Activated naive CD8-positive, alpha-beta T cell treated with anti-CD3 and anti-CD28 coated beads, Interleukin-2, amount 50 U/mL, for 16 hours (primary cell): Measurements from ENCODE around the gene UQCR10.
"Not testable (repeated sequence)": the region's sequence is repeated elsewhere in the genome, so short reads cannot be mapped to it uniquely, and the experiment has no call there.

Source experiments
- DNase-seq: peaks from one replicate; pipeline ENCODE4 v3.0.0-alpha.2; 2020; ENCODE audit warnings: low read depth, low spot score

UQCR10 gene

DNA sequence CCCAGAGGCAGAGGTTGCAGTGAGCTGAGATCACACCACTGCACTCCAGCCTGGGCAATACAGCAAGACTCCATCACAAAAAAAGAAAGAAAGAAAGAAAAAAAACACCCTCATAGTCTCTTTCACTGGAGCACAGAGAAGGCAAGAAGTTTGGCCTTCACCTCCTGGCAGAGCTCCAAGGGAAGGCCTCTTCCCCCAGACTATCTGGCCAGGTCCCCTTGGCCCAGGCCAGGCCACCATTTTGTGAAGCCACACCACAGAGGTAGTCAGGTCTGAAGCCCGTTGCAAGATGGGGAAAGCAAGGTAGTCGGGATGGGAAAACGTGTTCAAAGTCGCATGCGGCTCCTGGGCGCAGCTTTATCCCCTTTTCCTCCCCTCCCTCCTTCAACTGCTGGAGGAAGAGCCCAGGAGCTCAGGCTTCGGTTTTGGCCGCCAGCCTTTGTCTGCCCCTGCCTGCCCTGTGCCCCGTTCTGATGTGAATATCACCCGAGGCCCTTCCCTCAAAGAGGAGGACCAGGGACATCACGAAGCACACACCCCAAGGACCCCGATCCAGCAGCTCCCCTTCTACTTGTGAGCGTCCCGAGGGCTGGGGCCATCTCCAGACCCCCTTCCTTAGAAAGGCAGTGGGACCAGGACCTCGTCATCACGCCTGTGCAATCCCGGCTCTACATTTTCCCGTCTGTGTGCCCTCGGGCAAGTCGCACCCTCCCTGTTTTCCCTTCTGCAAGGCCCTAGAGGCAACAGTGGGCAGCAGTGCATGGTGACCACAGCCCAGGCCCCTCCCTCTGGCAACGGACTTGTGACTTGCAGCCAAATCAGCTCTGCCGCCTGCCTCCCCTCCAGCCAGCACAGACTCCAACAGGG is 29.7 kb upstream of the UQCR10 start:
- no peak for DNase-seq

DNA sequence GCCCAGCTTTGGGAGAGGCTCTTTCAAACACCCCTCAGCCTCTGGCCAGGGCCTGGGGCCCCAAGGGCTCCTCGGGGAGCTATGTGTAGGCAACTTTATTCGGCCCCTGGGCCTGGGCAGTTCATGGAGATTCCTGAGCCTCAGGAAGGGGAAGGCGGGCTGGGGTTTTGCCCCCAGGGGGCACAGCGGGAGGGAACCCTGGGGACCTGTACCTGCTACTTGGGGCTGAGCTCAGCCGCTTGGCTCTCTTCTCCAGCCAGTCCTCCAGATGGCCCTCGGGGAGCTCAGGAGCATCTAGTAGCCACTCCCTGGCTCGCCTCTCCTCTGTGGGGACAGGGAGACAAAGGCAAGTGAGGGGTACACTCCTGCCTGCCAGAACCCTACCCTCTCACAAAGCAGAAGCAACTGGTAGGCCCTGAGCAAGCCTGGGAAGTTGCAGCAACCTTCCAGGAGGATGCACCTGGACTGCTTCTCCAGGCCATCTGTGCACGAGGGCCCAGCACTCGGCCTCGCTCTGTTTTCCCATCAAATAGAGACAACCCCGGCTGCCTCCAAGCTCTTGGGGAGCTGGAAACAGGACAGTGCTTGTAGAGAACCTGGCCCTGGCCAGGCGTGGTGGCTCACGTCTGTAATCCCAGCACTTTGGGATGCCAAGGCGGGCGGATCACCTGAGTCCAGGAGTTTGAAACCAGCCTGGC is 28.9 kb upstream of the UQCR10 start:
- DNase-seq = no peak

DNA sequence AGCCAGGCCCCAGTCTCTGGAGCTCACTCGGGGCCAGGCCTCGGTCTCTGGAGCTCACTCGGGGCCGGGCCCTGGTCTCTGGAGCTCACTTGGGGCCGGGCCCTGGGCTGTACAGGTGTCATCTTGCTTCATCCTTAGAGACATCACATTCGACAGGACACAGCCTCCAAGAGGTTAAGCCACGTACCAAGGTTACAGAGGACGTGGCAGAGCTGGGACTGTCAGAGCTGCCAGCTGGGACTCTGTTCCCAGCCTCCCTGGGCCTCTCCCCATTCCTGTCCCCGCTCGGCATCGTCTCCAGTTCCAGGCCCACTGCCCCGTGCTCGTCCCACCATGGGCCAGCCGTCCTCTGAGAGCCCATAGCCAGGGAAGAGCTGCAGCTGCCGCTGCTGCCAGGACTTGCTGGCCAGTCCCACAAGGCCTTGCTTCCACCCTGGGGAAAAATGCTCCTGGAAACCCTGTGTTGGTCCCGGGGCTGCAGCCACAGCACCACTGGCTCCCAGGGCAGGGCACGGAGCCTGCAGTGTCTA is 27.8 kb upstream of the UQCR10 start:
- DNase-seq = no peak

DNA sequence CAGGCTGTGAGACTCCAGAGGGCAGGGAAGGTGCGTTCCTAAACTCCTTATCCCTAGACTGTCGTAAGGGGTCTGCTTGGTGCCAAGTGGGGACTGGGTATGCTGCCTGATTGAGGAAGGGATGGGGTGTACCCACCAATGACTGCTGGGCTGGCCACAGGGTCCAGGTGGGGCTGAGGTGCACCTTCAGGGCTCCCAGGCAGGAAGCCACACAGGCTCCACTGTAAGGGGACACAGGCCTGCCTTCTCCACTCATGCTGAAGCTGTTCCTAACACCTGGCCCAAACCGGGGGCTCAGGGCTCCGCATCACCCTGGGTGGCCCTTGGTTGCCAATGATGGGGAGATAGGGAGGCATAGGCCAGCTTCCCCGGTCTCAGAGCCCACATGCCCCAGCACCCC is 27.0 kb upstream of the UQCR10 start:
- no peak for DNase-seq

DNA sequence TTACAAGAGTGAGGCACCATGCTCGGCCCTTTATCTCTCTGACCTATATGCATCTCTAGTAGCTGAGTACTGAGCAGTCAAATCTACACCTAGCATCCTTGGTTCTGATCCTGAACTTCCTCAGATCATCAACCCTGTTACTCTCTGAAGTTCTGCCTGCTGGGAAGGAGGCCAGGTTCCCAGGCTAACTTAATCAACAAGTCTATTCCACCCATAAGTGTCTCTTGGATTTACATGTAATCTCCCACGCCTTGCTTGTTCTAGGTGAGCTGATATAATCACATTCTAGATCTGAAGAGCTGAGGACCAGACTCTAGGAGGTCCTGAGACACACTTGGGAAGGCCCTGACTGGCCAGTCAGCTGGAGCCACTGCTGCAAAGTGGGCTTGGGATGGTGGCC is 25.2 kb upstream of the UQCR10 start:
- DNase-seq = no peak

DNA sequence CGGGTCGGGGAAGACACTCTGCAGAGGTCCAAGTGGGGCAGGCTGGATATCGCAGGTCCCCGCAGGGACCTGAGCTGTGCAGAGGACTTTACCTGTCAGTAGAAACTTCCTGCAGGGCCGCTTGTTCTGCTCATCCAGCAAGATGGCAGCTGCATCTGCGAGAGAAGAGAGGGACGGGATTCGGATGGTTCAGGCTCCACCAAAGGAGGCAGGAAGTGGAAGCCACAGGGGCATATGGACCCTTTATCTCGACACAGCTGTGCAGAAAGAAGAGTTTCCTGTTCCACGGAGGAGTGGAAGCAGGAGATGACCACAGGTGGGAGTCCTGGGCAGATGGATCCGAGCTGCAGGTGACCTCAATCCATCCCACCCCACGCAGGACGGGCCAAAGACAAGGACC is 24.8 kb upstream of the UQCR10 start:
- DNase-seq = no peak

DNA sequence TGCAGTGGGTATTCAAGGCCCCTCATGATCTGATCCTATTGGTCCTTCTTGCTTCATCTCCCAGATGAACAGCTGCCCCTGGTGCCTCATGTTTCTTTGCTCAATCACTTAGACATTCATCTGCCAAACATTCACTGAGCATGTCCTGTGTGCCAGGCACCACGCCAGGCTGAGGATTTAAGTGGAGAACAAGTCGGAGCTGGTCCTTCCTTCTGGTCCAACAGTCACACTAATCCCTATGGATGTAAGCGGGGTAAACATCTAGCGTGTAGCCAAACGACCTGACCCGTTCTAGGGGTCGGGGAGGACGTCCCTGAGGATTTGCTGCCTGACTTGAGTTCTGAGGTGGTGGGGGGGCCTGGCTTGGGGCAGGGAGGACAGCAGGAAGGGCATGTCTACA is 22.3 kb upstream of the UQCR10 start:
- no peak for DNase-seq

DNA sequence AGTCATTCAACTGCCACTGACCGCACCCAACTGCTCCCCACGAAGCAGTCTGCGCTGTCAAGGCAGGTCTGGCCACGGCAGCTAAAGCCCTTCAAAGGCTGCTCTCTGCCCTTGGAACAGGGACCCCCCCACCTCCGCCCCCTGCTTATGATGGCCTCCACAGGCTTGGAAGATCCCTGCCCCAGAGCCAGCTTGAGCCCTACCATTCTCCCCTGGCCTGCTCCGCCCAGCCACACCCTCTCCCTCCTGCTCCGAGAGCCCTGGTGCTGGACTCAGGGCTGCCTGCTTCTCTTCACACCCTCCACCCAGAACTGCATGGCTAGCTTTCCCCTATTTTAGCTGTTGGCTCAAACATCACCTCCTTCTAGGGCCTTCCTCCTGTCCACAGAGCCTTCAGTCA is 19.3 kb upstream of the UQCR10 start:
- no peak for DNase-seq

DNA sequence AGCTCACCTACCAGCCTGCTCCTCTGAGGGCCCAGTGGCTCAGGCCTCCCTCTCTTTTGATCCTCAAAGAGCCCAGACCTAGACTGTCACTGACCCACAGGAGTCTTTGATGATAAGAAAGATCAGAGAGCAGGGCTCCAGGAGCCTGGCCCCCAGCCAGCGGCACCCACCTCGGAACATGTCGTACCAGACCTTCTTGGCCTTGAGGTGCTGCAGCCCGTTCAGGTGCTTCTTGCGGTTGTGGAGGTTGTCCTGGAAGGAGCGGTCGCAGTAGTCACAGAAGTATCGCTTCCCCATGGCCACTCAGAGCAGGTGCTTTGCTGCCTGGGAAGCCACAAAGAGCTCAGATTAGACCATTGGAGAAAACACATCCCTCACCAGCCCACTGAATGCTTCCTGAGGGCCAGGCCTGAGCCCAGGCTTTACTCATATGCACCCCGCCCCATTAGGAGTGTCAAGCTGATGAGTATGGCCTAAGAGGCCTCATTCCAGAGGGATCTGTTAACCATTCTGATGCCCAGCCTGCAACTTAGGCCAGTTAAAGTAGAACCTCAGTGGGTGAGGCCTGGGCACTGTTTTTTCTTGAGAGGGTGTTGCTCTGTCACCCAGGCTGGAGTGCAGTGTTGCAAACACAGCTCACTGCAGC is 18.8 kb upstream of the UQCR10 start:
- no peak for DNase-seq

DNA sequence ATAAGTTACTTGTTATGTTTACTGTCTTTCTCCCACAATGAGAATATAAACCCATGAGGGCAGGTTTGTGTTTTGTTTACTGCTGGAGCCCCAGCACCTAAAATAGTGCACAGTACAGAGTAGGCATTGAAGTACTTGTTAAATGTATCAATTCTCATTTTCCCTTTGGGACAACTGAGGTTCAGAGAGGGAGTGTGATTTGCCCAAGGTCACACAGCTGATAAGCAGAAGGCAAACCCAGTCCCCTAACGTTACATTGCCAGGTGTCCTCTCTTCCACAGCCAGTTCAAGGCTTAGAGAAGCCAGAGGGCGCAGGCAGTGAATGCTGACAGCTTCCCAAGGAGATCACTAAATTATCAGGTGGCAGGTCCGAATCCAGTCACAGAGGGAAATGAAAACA is 17.1 kb upstream of the UQCR10 start:
- DNase-seq = no peak

DNA sequence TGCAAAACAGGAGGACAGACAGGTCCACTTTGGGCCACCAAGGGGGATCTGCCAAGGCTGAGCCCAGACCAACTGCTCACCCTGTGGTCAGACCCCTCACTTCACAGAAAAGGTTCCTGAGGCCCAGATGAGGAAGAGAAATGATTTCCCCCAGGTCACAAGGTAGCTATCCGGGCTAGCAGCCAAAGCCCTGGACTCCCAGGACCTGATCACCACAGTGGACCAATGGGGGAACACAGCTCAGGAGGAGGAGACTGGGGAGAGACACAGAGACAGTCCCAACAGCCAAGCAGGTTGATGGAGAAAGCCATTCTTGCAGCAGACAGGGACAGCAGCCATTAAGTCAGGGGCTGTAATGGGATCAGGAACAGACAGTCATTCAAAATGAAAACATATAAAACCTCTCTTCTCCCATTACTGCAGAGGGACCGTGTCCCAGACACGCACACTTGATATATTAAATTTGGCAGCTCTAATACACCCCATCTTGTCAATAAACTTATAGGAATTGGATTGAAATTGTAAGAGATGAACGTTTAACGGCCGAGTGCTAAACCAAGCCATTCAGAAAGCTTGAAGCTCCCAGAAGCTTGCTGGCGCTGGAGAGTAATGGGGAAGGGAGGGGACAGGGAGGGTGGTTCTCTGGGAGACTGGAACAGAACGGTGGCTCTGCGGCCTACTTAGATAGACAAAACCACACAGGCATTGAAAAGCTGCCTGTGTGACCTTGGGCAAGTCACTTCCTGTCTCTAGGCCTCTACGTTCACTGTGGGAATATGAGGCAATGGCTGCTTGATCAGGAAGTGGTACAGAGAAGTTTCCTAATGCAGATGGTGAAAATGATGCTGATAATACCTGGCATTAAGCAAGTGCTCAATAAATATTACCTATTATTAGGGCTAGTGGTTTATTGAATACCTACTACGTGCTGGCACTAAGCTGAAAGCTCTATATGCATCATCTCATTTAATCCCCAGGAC is 16.3 kb upstream of the UQCR10 start:
- no peak for DNase-seq

DNA sequence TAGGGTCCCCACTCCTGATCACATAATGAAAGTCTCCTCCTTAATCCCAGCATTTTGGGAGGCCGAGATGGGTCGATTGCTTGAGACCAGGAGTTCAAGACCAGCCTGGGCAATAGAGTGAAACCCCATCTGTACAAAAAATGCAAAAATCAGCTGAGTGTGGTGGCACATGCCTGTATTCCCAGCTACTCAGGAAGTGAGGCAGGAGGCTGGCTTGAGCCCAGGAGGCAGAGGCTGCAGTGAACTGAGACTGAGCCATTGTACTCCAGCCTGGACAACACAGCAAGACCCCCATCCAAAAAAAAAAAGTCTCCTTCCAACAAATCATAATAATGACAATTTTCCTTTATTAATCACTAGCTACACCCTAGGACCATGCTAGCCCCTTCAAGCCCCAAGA is 15.5 kb upstream of the UQCR10 start:
- no peak for DNase-seq

DNA sequence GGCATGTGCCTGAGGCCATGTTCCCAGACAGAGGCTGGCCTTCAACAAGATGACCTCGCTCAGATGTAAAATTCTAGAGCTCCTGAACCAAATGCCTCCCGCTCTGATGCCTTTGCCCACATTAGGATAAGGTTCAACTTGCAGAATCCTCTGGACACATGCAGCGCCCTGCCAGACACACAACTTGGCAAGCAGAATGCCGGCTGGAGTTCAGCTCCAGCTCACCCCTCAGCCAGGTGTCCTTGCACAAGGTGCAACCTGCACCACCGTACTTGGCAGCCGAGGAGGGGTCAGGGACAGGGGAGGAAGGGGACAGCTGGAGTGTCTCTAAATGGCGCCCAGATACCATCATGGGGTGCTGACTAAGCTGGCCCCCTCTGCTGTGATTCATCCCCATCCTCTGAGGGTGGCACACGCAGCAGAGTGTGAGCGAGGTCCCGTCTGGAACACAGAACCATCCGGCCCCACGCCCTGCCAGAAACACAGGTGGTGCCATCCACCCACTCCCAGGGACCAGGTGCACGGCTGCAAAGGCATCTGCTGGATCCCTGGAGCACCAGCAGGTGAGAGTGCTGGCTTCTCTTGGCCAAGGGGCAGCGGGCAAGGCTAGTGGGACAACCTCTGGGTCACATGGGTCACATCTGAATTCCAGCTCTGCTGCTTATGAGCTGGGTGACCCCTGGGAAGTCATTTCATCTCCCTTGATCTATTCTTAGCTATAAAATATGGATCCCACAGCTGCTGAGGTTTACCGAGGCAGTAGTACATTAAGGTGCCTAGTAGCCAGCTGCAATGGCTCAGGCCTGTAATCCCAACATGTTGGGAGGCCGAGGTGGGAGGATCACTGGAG is 13.1 kb upstream of the UQCR10 start:
- no peak for DNase-seq

DNA sequence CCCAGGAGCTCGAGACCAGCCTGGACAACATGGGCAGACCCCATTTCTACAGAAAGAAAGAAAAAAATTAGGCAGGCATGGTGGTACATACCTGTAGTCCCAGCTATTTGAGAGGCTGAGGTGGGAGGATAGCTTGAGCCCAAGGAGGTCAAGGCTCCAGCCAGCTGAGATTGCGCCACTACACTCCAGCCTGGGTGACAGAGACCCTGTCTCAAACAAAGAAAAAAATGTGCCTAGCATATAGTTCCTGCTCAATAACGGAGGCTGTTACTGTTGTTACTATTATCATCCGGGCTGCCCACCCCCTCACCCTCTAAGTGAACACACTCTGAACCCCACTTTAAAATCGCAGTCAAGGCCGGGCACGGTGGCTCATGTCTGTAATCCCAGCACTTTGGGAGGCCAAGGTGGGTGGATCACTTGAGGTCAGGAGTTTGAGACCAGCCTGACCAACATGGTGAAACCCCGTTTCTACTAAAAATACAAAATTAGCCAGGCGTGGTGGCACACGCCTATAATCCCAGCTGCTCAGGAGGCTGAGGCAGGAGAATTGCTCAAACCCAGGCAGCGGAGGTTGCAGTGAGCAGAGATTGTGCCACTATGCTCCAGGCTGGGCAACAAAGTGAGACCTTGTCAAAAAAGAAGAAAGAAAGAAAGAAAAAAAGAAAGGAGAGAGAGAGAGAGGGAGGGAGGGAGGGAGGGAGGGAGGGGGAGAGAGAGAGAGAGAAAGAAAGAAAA is 12.3 kb upstream of the UQCR10 start:
- DNase-seq = not testable (repeated sequence)

DNA sequence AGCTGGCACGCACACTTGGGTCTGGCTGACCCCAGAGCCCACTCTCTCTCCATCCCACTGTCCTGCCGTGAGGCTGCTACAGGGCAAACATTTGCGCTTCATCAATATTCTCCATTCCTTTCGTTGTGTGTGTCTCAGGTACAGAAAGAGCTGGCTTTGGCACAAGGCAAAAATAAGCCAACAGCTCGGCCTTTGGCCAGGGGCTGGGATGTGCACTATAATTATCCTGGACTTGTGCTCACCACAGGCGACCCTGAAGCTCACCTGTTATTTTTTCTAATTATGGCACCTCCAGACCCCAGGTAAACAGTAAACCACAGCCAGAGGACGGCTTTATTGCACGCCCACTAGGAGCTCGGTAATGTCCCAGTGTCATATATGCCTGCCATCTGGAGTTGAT is 11.3 kb upstream of the UQCR10 start:
- DNase-seq = no peak

DNA sequence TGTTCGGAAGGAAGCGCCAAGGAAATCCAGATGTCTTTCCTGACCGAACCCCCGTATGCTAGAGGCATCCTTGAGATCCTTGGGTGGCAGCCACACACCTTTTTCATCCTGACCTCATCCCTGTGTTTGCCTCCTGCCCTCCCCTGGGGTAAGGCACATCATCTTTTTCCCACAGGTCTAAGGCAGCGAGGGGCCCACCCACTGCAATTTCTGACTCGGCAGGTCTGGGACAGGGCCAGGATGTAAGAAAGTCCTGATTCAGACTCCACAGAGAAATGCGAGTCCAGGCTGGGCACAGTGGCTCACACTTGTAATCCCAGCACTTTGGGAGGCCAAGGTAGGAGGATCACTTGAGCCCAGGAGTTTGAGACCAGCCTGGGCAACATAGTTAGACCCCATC is 10.8 kb upstream of the UQCR10 start:
- no peak for DNase-seq

DNA sequence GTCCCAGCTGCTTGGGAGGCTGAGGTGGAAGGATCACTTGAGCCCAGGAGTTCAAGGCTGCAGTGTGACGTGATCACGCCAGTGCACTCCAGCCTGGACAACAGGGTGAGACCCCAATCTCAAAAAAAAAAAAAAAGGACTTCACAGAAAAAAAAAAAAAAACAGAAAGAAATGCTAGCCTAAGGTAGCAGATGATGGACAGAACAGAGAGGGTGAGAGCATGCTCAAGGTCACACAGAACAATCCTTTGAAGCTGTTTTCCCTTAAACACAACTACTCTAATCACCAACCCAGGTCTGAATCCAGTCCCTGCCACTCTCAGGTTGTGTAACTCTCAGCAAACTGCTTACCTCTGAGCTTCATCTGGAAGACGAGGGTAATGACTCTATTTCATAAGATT is 10.1 kb upstream of the UQCR10 start:
- DNase-seq = no peak

DNA sequence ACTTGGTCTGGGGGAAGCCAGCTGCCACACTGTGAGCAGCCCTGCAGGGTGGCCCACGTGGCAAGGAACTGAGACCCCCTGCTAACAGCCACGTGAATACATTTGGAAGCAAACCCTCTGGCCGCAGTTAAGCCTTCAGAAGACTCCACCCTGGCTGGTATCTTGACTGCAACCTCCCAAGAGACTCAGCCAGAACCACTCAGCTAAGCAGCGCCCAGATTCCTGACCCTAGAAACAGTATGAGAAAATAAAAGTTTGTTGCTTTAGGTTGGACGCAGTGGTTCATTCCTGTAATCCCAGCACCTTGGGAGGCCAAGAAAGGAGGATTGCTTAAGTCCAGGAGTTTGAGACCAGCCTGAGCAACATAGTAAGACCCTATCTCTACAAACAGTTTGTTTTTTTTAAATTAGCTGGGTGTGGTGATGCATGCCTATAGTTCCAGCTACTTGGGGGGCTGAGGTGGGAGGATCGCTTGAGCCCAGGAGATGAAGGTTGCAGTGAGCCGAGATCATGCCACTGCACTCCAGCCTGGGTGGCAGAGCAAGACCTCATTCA is 9.0 kb upstream of the UQCR10 start:
- DNase-seq = no peak

DNA sequence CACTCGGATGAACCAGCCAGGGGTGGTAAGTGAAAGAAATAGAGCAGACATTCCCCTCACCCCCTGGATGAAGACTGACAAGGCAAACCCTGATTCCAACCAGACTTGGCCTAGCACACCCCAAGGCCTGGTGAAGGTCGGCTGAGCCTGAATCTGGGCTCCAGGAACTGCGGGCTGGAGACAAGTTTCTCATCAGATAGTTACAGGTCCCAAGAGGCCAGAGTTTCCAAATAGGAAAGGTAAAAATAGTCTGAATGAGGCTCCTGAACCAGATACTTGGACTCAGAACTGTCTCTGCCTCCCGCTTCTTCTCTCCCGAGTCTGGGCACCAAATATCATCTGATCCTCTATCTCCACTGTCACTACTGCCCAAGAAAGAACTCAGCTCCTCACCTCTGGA is 8.2 kb upstream of the UQCR10 start:
- no peak for DNase-seq
